ENCODE data around the gene SLC25A52.

- TF ChIP-seq CTCF (IDR thresholded peaks at IDR 0.05; ENCODE audit: insufficient read depth, low read depth, low read length) (no peak), EZH2 (IDR thresholded peaks at IDR 0.05; ENCODE audit: insufficient read depth, low read length) (no peak)
These were observed 16.2 kb downstream of the SLC25A52 start for GRCh38 chr18:31744321-31745067.
